Kidney (tissue), 14 donors: ENCODE measurements around the gene CXCL1. TPM values are rescaled to one million over a fixed set of nuclear protein-coding genes. Genes with fewer than 3 reads are reported as not detected.

Experiments
- DNase-seq, 5 donors: peaks; one replicate each; pipeline ENCODE4 v3.0.0-alpha.2; 2013 to 2020
- FAIRE-seq: peaks from 2 replicates; lab custom pipeline; 2012; peaks lifted over from hg19 to GRCh38; lab: Jason Lieb, UNC
- H3K27ac ChIP-seq, 2 donors: one replicate each; pipeline ENCODE4 v1.7.0; 2013; ENCODE audit warnings: low read depth in 2 of 2, low read length in 2 of 2, inconsistent platforms in 1 of 2
- H3K27me3 ChIP-seq: one replicate; pipeline ENCODE4 v1.7.1; 2013; ENCODE audit warnings: low read length, inconsistent platforms; ENCODE audit not compliant: control insufficient read depth, insufficient read depth
- H3K36me3 ChIP-seq, 3 donors: one replicate each; pipeline versions ENCODE4 v1.7.0 to v1.7.1; 2013; ENCODE audit warnings: low read length in 3 of 3, control low read depth in 1 of 3, inconsistent platforms in 1 of 3; ENCODE audit not compliant: insufficient read depth in 3 of 3, control insufficient read depth in 2 of 3
- H3K4me1 ChIP-seq, 3 donors: one replicate each; pipeline versions ENCODE4 v1.7.0 to v1.7.1; 2013; ENCODE audit warnings: low read length in 3 of 3, inconsistent platforms in 1 of 3, low read depth in 1 of 3; ENCODE audit not compliant: control insufficient read depth in 2 of 3, insufficient read depth in 2 of 3
- H3K4me3 ChIP-seq, 3 donors: one replicate each; pipeline versions ENCODE4 v1.7.0 to v1.8.1; 2013; ENCODE audit warnings: low read length in 3 of 3, control low read depth in 1 of 3, inconsistent platforms in 1 of 3
- H3K9ac ChIP-seq, 3 donors: one replicate each; pipeline versions ENCODE4 v1.7.0 to v1.7.1; 2013; ENCODE audit warnings: low read length in 3 of 3, control low read depth in 1 of 3, inconsistent platforms in 1 of 3
- H3K9me3 ChIP-seq, 3 donors: one replicate each; pipeline versions ENCODE4 v1.7.0 to v1.7.1; 2013; ENCODE audit warnings: low read length in 3 of 3, control low read depth in 1 of 3, inconsistent platforms in 1 of 3; ENCODE audit not compliant: control insufficient read depth in 2 of 3, insufficient read depth in 1 of 3
- CTCF ChIP-seq: IDR thresholded peaks from 3 replicates; pipeline ENCODE4 v1.5.1; 2012; ENCODE audit warnings: mild to moderate bottlenecking, moderate library complexity, borderline replicate concordance; ENCODE audit not compliant: insufficient read depth; ENCODE audit errors: extremely low read depth
- intact Hi-C: fragments of 100-400 bp; cut with DNase I; formaldehyde crosslinking; loops from one replicate; pipeline ENCODE4 v1.11.1; 2022
- polyA plus RNA-seq: library from polyadenylated mRNA; stranded (reverse); fragments of 350-450 nt; fragmentation: Illumina TruSeq; extraction: RNeasy Lipid Tissue Mini Kit (QIAGEN cat#74804); gene quantifications from one replicate; pipeline ENCODE4 v1.2.3, GENCODE V29; 2014; ENCODE audit warnings: low read depth, low replicate concordance; ENCODE audit not compliant: insufficient read depth
- total RNA-seq: library from RNA; stranded (reverse); fragmentation: NEBNext Ultra II Directional; extraction: Animal tissue kit (Norgen Biotek cat#: 25700); gene quantifications from one replicate; pipeline ENCODE4 v1.2.1, GENCODE V29; 2021
- donor health status: control.
- donor health status: control.
- donor health status: control.
- donor health status: control.
- donor health status: control.
- donor health status: DM: yes; HTN: yes; CAD: no.
- donor health status: Normal renal cell carcinoma (clear cell type).

CXCL1 gene
- total and polyA plus RNA-seq, 2 donors from 2014 or later = 6.4 to 29.7 TPM

- intact Hi-C loops = no loop called here
- no peaks in the 10 kb centered on the region for H3K27me3 ChIP-seq
- no peak overlapping the region for H3K9ac ChIP-seq
- DNase-seq (peak in 2 of 5 donors; percentile 2 to 40), FAIRE-seq (no peak)
- no peaks in the 10 kb centered on the region for H3K36me3 ChIP-seq
- no peak overlapping the region for H3K27ac ChIP-seq
- H3K4me1 ChIP-seq = no peaks in the 10 kb centered on the region
- TF ChIP-seq CTCF = no peak
- H3K4me3 ChIP-seq = no peak overlapping the region
- no peaks in the 10 kb centered on the region for H3K9me3 ChIP-seq
Observed at GRCh38 chr4:73904491-73904890, 35.3 kb downstream of the CXCL1 start.

GRCh38 chr4:73908965-73909364, 39.8 kb downstream of the CXCL1 start:
- no peaks in the 10 kb centered on the region for H3K27me3 ChIP-seq
- H3K4me1 ChIP-seq = no peaks in the 10 kb centered on the region
- H3K9me3 ChIP-seq = no peaks in the 10 kb centered on the region
- TF ChIP-seq CTCF = no peak
- H3K9ac ChIP-seq = no peak overlapping the region
- H3K36me3 ChIP-seq = no peaks in the 10 kb centered on the region
- no peak overlapping the region for H3K27ac ChIP-seq
- no peak overlapping the region for H3K4me3 ChIP-seq
- intact Hi-C loops = no loop called here
- FAIRE-seq (no peak), DNase-seq (no peak)

- H3K4me1 ChIP-seq = no peaks in the 10 kb centered on the region
- H3K36me3 ChIP-seq = no peaks in the 10 kb centered on the region
- no peak overlapping the region for H3K4me3 ChIP-seq
- no peak for FAIRE-seq
- intact Hi-C loops = no loop called here
- TF ChIP-seq CTCF = no peak
- H3K9me3 ChIP-seq = no peaks in the 10 kb centered on the region
- no peak overlapping the region for H3K27ac ChIP-seq
- peak in 2 of 5 donors; percentile 12 to 15 for DNase-seq
- H3K27me3 ChIP-seq = no peaks in the 10 kb centered on the region
- no peak overlapping the region for H3K9ac ChIP-seq
Observed at GRCh38 chr4:73911746-73912145, 42.6 kb downstream of the CXCL1 start.

GRCh38 chr4:73912191-73912590, 43.0 kb downstream of the CXCL1 start:
- H3K4me3 ChIP-seq = no peak overlapping the region
- H3K9me3 ChIP-seq = no peaks in the 10 kb centered on the region
- no peak for FAIRE-seq
- H3K27me3 ChIP-seq = no peaks in the 10 kb centered on the region
- intact Hi-C loops = no loop called here
- no peak overlapping the region for H3K27ac ChIP-seq
- no peak overlapping the region for H3K9ac ChIP-seq
- no peak for DNase-seq
- H3K36me3 ChIP-seq = no peaks in the 10 kb centered on the region
- no peak for TF ChIP-seq CTCF
- H3K4me1 ChIP-seq = no peaks in the 10 kb centered on the region
